ENCODE data around the gene DNAJB6. TPM values are rescaled to one million over a fixed set of nuclear protein-coding genes. Genes with fewer than 3 reads are reported as not detected.

The DNAJB6 gene
- total RNA-seq, 1 donor from 2014 or later = 126 TPM

GRCh38 chr7:157375410-157375809, 38.6 kb downstream of the DNAJB6 start:
- TF ChIP-seq, protein P1, sequence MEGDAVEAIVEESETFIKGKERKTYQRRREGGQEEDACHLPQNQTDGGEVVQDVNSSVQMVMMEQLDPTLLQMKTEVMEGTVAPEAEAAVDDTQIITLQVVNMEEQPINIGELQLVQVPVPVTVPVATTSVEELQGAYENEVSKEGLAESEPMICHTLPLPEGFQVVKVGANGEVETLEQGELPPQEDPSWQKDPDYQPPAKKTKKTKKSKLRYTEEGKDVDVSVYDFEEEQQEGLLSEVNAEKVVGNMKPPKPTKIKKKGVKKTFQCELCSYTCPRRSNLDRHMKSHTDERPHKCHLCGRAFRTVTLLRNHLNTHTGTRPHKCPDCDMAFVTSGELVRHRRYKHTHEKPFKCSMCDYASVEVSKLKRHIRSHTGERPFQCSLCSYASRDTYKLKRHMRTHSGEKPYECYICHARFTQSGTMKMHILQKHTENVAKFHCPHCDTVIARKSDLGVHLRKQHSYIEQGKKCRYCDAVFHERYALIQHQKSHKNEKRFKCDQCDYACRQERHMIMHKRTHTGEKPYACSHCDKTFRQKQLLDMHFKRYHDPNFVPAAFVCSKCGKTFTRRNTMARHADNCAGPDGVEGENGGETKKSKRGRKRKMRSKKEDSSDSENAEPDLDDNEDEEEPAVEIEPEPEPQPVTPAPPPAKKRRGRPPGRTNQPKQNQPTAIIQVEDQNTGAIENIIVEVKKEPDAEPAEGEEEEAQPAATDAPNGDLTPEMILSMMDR (IDR thresholded peaks at IDR 0.05; ENCODE audit: insufficient read depth, low read length, poor library complexity, severe bottlenecking) = no peak
- no peaks in the 10 kb centered on the region for H3K27me3 ChIP-seq (ENCODE audit: control insufficient read depth, insufficient read depth, low read length)
- no peak overlapping the region for H3K4me3 ChIP-seq (ENCODE audit: low read depth, low read length)
- DNase-seq (ENCODE audit: low read depth) = no peak
- no peaks in the 10 kb centered on the region for H3K36me3 ChIP-seq (ENCODE audit: control insufficient read depth, insufficient read depth, low read length)

DNA sequence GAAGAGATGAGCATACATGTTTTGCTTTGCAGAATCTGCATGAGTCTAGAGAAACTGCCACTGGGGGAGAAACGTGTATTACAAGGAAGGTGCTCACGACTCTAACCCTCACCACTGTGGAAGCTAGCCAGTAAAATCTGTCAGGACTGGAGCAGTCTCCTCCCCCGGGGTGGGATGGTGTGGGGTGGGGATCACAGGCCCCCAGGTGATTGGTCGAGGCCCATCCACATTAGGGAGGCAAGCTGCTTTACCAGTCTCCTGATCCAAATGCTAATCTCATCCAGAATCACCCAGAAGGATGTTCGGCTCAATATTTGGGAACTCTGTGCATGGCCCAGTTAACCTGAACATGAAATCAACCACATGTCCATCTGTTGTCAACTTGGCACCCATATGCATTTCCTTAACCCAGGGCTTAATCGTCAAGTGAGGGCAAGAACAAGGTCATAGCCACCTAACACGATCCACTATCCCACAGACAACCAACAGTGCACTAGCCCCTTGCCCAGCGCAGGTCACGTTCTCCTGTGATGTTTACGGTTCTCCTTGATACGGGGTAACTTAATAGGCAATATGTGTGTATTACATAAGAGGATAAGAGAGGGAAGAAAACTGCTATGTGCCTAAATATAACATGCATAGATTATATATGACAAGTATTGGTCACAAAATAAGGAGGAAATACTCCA, 40.8 kb downstream of the DNAJB6 start:
- DNase-seq (ENCODE audit: low read depth) = no peak
- Histone ChIP-seq H3K27me3 (ENCODE audit: control insufficient read depth, insufficient read depth, low read length) (no peaks in the 10 kb centered on the region), H3K36me3 (ENCODE audit: control insufficient read depth, insufficient read depth, low read length) (no peaks in the 10 kb centered on the region), H3K4me3 (ENCODE audit: low read depth, low read length) (no peak overlapping the region)
- TF ChIP-seq, protein P1 (IDR thresholded peaks at IDR 0.05; ENCODE audit: insufficient read depth, low read length, poor library complexity, severe bottlenecking) = no peak

GRCh38 chr7:157378390-157378789, 41.6 kb downstream of the DNAJB6 start:
- no peaks in the 10 kb centered on the region for H3K27me3 ChIP-seq (ENCODE audit: control insufficient read depth, insufficient read depth, low read length)
- no peak for DNase-seq (ENCODE audit: low read depth)
- no peak overlapping the region for H3K4me3 ChIP-seq (ENCODE audit: low read depth, low read length)
- TF ChIP-seq, protein P1 (IDR thresholded peaks at IDR 0.05; ENCODE audit: insufficient read depth, low read length, poor library complexity, severe bottlenecking) = no peak
- no peaks in the 10 kb centered on the region for H3K36me3 ChIP-seq (ENCODE audit: control insufficient read depth, insufficient read depth, low read length)

DNA sequence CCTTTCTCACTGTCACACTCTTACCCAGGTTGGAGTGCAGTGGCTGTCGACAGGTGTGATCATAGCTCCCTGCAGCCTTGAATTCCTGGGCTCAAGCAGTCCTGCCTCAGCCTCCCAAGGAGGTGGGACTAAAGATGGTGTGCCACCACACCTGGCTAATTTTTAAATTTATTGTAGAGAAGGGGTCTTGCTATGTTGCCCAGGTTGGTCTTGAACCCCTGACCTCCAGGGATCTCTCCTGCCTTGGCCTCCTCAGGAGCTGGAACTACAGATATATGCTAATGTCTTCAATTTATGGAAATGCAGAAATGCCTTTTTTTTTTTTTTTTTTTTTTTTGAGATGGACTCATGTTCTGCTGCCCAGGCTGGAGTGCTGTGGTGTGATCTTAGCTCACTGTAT, 42.7 kb downstream of the DNAJB6 start:
- no peaks in the 10 kb centered on the region for H3K27me3 ChIP-seq (ENCODE audit: control insufficient read depth, insufficient read depth, low read length)
- TF ChIP-seq, protein P1 (IDR thresholded peaks at IDR 0.05; ENCODE audit: insufficient read depth, low read length, poor library complexity, severe bottlenecking) = no peak
- DNase-seq (ENCODE audit: low read depth) = no peak
- H3K4me3 ChIP-seq (ENCODE audit: low read depth, low read length) = no peak overlapping the region
- peaks cover 3% of the 10 kb centered on the region for H3K36me3 ChIP-seq (ENCODE audit: control insufficient read depth, insufficient read depth, low read length)

GRCh38 chr7:157380416-157380815, 43.6 kb downstream of the DNAJB6 start:
- TF ChIP-seq, protein P1 (IDR thresholded peaks at IDR 0.05; ENCODE audit: insufficient read depth, low read length, poor library complexity, severe bottlenecking) = no peak
- Histone ChIP-seq H3K36me3 (ENCODE audit: control insufficient read depth, insufficient read depth, low read length) (peaks cover 4% of the 10 kb centered on the region), H3K4me3 (ENCODE audit: low read depth, low read length) (no peak overlapping the region), H3K27me3 (ENCODE audit: control insufficient read depth, insufficient read depth, low read length) (no peaks in the 10 kb centered on the region)
- no peak for DNase-seq (ENCODE audit: low read depth)

- H3K4me3 ChIP-seq (ENCODE audit: low read depth, low read length) = no peak overlapping the region
- DNase-seq (ENCODE audit: low read depth) = no peak
- TF ChIP-seq, protein P1 (IDR thresholded peaks at IDR 0.05; ENCODE audit: insufficient read depth, low read length, poor library complexity, severe bottlenecking) = no peak
- H3K27me3 ChIP-seq (ENCODE audit: control insufficient read depth, insufficient read depth, low read length) = no peaks in the 10 kb centered on the region
- H3K36me3 ChIP-seq (ENCODE audit: control insufficient read depth, insufficient read depth, low read length) = peaks cover 4% of the 10 kb centered on the region
Measured at GRCh38 chr7:157383868-157384267, 47.1 kb downstream of the DNAJB6 start.

Measured in kidney epithelial cell (primary cell).